Stimulated activated CD8-positive, alpha-beta memory T cell treated with anti-CD3 and anti-CD28 coated beads, Interleukin-15, amount 100 ng/mL, for 48 hours (primary cell): ENCODE results near the gene TECPR2.
"Not testable (repeated sequence)": the region's sequence is repeated elsewhere in the genome, so short reads cannot be mapped to it uniquely, and the experiment has no call there.

Experiments
- DNase-seq, 2 donors: peaks; one replicate each; pipeline ENCODE4 v3.0.0-alpha.2; 2020; ENCODE audit warnings: low read depth in 2 of 2

Gene TECPR2

DNA sequence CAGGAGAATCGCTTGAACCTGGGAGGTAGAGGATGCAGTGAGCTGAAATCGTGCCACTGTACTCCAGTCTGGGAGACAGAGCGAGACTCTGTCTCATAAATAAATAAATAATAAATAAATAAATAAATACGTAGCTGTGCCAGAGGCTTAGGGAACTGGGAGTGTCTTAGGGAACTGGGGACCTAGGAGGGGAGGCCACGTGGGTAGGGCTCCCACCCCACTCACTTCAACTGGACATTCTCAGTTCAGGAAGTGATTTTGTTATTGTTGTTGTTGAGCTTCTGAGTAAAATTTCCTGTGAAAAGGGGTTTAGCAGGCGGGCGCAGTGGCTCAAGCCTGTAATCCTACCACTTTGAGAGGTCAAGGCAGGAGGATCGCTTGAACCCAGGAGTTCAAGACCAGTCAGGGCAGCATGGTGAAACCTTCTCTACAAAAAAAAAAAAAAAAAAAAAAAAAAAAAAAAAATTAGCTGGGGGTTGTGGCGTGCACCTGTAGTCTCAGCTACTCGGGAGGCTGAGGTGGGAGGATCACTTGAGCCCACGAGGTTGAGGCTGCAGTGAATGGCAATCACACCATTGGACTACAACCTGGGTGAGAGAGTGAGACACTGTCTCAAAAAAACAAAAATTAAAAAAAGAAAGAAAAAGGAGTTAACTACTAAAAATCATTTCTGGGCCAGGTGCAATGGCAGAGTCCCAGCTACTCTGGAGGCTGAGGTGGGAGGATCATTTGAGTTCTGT lies 165.9 kb downstream of the TECPR2 start:
- no peak for DNase-seq

DNA sequence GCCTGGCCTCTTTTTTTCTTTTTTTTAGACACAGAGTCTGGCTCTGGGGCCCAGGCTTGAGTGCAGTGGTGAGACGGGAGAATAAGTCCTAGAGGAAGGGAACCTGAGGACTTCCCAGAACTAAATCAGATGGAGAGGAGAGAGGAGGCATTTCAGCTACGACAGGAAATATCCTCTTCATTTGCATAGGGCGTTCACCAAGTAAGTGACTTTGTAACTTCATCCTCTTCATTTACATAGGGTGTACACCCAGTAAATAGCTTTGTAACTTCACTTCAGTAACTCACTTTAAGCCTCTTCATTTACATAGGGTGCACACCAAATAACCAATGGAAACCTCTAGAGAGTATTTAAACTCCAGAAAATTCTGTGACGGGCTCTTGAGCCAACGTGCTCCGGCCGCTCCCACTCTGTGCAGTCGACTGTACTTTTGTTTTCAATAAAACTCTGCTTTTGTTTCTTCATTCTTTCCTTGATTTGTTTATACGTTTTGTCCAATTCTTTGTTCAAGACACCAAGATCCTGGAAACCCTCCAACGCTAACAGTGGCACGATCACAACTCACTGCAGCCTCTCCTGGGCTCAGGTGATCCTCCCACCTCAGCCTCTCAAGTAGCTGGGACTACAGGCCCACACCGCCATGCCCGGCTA lies 168.2 kb downstream of the TECPR2 start:
- DNase-seq, result no peak

DNA sequence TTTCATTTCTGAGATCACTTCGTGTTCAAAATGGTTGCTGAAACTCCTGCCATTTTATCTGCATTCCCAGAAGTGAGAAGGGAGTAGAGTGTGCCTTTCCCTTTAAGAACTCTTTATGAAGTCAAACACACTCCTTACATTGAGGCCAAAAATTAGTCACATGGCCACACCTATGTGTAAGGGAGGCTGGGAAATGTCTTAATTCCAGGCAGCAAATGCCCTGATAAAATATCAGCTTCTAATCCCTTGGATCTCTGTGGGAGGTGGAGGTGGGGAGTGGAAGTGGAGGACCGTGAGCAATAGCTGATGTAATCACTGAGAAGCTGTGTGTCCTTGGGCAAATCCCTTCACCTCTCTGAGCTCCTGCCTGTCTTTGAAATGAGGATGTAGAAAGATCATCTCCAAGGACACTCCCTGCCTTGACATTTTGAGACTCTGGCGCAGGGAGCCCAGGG lies 169.5 kb downstream of the TECPR2 start:
- DNase-seq, result no peak

DNA sequence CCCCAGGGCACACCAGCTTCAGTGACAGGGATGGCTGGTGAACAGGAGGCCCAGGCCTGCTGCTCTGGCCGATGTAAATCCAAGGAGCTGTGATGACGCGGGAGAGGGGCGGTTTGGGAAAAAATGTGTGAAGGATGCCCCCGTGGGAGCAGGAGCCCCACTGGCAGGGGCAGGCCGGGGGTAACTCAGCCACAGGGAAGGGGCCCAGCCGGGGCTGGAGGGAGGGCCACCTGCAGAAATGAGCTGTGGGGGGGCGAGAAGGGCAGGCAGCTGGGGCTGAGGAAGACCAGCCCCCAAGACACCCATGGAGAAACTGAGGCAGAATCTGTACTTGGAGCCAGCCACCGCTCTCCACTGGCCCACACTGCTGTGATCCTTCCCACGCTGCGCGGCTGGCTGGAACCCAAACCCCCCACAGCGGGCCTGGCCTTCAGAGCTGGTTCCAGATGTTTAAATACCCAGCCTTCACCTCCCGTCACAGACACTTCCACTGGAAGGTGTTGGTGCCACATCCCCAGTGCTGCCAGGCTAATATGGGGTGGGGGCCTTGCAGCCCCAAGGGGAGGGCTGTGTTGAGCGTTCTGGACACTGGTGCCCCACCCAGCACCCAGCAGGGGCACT lies 175.3 kb downstream of the TECPR2 start:
- DNase-seq, result no peak

DNA sequence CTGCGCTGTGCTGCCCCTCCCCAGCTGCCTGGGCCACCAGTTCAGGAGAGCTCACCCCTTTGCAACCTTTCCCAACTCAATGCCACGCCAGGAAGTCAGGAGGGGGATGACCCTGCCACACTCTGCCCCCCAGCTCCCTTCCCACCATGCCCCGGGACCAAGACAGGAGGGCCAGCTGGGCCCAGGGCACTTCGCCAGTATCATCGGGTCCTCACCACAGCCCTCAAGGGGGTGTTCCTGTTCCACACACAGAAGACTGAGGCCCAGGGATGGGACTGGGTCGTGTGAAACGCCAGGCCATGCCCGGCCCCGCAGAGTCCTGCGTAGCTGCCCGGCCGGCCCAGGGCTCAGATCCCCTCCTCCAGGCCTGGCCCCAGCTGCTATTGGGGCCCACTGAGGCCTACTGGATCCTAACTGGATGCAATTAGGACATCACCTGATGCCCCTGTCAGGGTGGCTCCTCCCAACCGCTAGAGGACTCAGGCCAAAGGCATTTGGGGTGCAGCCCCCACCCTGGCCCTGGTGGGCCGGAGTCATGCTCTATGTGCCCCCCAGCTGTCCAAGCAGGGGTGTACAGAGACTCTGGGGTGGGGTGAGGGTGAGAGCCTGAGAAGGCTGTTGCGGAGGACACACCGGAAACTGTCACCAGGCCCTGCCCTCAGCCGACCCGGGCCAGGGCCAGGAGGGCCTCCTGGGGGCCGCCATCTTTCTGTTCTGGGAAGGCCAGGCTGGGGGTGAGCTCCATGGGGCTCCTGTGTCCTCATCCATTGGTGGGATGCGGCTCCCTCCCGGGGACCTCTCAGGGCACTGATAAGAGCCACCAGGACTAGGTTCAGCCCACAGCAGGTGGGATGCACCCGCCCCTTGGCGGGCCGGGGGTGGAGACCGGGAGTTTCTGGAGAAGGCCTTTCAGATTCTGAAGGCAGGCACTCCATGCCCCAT lies 176.1 kb downstream of the TECPR2 start:
- DNase-seq, result no peak

DNA sequence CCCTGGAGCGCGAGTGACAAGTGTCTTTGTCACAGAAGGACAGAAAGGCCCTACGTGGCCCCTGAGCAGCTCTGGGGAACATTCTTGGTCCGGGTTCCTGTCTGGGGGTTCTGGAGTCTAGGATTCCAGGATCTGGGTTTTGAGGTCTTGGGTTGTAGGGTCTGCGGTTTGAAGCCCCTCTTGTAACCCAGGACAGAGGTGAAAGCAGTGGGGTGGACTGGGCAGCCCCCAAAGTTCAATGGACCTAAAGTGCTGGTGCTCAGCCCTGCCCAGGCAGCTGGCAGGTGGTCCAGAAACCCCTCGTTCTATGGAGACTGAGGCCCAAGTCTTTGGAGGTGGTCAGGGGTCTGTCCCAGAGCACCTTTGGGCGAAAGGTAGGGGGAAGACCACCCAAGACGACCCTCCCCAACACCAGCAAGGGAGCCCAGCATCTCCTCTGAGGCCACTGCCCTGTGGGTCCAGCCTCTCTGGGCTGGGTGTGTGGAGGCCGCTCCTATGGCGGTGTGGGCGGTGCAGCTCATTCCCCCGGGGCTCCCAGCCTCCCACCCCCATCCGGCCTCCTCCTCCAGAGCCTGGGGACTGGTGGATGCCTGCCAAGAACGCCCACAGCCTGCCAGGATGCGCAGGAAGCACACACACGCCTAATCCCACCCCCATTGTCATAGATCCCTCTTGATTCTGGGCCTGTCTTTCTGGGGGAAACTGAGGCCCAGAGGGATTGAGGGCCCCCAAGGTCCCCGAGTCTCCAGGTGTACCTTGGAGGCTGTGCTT lies 177.0 kb downstream of the TECPR2 start:
- no peak for DNase-seq

DNA sequence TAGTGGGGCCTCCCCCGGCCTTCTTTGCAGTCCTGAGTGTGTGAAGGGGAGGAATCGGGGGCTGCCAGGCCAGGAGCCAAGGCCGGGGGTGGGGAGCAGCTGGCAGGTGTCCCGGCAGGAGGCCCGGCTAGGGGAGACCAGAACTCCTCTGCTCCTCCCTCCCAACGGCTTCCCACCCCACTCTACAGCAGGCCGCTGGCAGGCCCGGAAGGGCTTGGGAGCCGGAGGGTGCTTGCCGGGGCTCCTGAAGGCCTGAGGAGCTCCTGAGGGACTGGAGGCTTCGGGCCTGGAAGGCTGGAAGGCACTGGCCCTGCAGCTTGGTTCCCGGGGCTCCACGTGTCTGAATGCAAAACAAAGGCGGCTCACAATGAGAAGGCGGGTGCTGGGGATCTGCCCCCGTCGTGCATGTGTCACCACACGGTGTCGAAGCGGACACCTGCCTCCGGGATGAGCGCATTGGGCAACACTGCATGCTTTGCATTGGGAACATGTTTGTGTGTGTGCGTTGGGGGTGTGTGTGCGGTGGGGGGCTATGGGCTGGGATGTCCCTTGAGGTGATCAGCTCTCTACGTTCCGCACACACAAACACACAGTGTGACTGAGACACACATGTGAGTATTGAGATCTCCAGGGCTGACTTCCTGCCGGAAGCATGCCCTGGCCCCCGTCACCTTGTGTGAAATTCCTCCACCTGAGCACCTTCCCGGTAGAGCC lies 177.7 kb downstream of the TECPR2 start:
- no peak for DNase-seq

DNA sequence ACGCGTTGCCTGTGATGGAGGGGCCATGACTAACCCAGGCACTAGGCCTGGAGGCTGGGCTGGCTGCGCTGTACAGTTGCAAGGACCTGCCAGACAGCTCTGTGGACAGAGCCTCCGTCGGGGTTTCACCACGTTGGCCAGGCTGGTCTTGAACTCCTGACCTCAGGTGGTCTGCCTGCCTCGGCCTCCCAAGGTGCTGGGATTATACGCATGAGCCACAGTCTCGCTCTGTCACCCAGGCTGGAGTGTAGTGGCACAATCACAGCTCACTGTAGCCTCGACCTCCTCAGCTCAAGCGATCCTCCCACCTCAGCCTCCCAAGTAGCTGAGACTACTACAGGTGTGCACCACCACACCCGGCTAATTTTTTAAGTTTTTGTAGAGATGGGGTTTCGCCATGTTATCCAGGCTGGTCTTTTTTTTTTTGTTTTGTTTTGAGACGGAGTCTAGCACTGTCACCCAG lies 178.3 kb downstream of the TECPR2 start:
- not testable (repeated sequence) for DNase-seq

DNA sequence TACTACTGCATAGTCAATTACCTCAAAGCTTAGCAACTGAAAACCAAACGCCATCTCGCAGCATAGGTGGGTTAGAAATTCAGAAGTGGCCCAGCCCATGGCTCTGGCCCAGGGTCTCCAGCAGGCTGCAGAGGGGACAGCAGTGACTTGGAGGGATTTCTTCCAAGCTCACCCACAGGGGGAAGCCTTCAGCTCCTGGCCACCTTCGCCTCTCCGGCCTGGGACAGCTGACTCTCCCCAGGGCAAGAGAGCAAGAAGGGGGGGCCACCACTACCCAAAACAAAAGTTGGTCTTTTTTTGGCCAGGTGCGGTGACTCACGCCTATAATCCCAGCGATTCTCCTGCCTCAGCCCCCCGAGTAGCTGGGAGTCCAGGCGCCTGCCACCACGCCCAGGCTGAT lies 179.0 kb downstream of the TECPR2 start:
- DNase-seq, result no peak

DNA sequence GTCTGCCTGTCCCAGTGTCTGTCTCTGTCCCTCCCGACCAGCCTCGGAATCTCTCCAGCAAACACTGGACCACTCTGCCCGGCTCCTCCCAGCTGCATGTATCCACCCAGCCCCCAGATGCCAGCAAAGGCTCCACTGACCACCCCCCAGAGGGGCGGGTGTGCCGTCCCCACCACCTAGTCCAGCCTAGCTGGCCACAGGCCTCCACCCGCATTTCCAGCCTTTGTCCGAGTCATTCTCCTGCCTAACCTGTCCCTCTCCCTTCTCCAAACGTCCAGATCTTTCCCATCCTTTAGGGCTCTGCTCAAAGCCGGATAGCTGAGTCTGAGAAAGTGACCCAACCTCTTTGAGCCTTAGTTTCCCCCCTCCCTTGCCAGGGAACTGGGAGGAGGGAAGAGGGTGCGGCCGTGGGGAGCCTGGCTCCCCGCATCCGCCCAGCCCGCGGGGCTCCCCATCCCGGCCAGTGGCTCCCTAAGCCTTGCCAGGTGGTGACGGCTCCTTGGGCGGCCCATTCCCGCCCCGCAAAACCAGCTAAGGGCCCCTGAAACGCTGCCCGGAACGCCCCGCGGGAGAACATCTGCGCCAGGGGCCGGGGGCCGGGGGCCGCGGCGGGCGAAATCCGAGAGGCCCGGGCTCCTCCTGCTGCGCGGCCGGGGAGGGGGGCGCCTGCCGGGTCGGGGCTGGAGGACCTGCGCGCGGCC lies 181.5 kb downstream of the TECPR2 start:
- DNase-seq, result no peak

DNA sequence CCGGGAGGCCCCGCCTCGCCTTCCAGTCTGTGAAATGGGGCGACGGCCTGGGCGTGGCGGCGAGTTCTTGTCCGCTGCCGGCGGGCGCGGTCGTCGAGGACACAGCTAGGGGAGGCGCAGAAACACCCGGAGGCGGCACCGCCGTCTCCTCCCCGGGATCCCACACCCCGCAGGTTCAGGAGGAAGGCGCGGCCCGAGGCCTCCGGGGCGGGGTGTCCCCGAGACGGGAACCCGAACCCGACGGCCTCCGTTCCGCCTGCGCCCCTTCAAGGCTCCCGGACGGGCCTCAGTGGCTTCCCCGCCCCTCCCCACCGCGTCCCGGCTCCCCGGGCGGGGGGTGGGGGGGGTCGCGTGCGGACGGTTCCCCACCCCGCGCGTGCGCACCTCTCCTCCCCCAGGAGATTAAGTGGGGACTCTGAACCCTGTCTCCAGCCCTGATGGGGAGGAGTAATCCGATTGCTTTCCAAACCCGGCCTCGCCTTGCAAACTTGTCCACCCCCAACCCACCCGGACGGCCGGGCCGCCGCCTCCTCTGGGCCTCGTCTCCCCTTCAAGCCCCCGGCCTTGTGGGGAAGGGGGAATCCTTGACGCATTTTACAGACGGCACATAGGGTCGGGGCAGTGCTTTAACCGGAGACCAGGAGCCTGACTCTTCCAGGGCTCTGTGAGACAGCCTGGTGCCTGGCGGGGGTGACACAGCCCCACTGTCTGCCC lies 182.2 kb downstream of the TECPR2 start:
- no peak for DNase-seq

DNA sequence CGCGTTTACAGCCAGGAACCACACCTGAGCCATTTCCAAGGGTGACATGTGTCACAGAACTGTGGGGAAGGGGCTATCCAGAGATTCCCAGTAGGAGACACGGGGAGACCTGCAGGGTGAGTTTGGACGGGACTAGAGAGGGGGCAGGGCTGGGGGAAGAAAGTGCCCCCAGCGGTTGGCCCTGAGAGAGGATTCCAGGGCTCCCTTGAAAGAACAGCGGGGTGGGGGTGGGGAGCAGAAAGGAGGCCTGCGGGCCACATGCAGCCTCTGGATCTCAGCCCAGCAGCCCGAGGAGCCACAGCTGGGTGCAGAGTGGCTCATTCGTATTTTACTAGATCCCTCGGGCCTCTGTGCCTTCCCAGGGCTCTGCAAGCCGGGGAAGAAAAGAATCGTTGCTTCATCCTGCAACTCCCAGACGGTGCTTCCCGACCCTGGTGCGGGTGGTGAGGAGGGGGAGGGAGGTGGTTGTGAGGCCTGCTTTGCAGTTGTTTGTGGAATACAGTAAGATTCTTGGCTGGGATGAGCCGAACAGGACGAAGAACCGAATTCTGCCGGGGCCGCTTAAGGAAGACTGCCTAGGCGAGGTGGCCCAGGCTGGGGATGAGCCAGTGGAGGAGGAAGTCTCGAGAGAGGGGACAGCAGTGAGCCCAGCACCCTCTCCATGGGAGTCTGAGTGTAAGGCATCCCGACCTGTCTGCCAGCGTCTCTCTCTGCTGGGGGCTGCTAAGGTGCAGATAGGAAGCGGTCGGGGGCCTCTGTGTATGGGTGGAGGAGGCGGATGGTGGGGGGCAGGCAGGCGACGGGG lies 182.9 kb downstream of the TECPR2 start:
- no peak for DNase-seq

DNA sequence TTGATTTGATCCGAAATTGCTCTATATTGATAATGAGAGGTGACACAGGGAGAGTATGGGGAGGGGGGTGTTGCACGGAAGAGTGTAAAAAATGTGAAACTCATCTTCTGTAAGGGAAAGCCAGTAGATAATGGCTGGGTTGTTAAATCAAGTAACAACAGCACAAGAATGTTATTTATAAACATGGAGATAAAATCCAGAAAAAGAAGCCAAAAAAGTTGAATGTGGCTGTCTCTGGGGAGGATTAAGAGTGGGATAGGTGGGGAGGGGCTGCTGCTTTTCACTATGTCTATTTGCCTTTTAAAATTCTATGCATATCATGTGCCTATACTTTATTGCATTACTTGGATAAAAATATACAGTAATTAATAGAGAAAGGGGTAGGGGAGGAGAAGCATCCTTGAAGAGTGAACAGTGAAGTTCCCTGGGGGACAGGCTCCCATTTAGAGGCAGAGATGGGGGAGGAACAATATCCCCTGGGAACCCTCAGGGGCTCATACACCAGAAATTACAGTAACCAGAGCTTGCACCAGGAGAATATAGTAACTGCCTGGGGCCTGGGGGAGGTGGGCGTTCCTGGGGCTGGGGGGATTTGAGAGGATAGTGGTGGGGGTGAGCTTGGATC lies 186.0 kb downstream of the TECPR2 start:
- no peak for DNase-seq

DNA sequence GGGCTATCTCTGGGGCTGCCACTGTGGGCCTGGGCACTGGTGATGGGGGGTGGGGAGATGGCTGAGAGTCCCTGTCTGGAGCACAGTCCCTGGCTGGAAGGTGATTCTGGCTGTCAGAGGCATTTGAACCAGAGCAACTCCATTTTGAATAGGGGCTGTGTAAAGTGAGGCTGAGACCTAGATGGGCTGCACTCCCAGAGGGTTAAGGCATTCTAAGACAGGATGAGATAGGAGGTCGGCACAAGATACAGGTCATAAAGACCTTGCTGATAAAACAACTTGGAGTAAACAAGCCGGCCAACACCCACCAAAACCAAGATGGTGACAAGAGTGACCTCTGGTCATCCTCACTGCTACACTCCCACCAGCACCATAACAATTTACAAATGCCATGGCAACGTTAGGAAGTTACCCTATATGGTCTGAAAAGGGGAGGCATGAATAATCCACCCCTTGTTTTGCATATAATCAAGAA lies 188.2 kb downstream of the TECPR2 start:
- DNase-seq, result not testable (repeated sequence)
